ENCODE data around the gene PTPN1. TPM values are rescaled to one million over a fixed set of nuclear protein-coding genes. Genes with fewer than 3 reads are reported as not detected.

PTPN1 gene
- total RNA-seq, 1 donor from 2014 or later = 101 TPM

- no peak overlapping the region for H3K4me3 ChIP-seq
Observed at GRCh38 chr20:50519036-50519762, 9.0 kb downstream of the PTPN1 start.

GRCh38 chr20:50520222-50520880, 10.2 kb downstream of the PTPN1 start:
- peaks cover 5% of the 10 kb centered on the region for H3K36me3 ChIP-seq
- no peak overlapping the region for H3K27ac ChIP-seq
- DNase-seq = no peak
- TF ChIP-seq CTCF (IDR thresholded peaks at IDR 0.05) = no peak
- H3K4me1 ChIP-seq = peaks cover 77% of the 10 kb centered on the region
- no peak overlapping the region for H3K4me3 ChIP-seq
- H3K9me3 ChIP-seq = no peaks in the 10 kb centered on the region
- intact Hi-C loops (cut with DNase I) = loop anchor here (10.0 kb wide), 1 partner anchor 54 kb away; no protein-coding TSS in a partner anchor
- ATAC-seq = no peak
- H3K27me3 ChIP-seq = no peaks in the 10 kb centered on the region

More at GRCh38 chr20:50519036-50519762, 9.0 kb downstream of the PTPN1 start:
- H3K27me3 ChIP-seq = no peaks in the 10 kb centered on the region
- peak; percentile 52 for ATAC-seq
- no peak for TF ChIP-seq CTCF (IDR thresholded peaks at IDR 0.05)
- no peaks in the 10 kb centered on the region for H3K36me3 ChIP-seq
- intact Hi-C loops (cut with DNase I) = no loop called here
- DNase-seq = no peak
- peak overlapping the region; percentile 55 for H3K27ac ChIP-seq
- H3K4me1 ChIP-seq = peaks cover 76% of the 10 kb centered on the region
- no peaks in the 10 kb centered on the region for H3K9me3 ChIP-seq

- no peak overlapping the region for H3K27ac ChIP-seq
- DNase-seq (no peak), ATAC-seq (peak; percentile 64)
- peaks cover 77% of the 10 kb centered on the region for H3K4me1 ChIP-seq
- intact Hi-C loops (cut with DNase I) = loop anchor here (10.0 kb wide), 1 partner anchor 53 kb away; no protein-coding TSS in a partner anchor
- H3K27me3 ChIP-seq = no peaks in the 10 kb centered on the region
- H3K4me3 ChIP-seq = no peak overlapping the region
- peaks cover 6% of the 10 kb centered on the region for H3K36me3 ChIP-seq
- H3K9me3 ChIP-seq = no peaks in the 10 kb centered on the region
- no peak for TF ChIP-seq CTCF (IDR thresholded peaks at IDR 0.05)
Observed at GRCh38 chr20:50521221-50522052, 11.3 kb downstream of the PTPN1 start.

- ATAC-seq (peak; percentile 39), DNase-seq (no peak)
- H3K27ac ChIP-seq = no peak overlapping the region
- H3K4me1 ChIP-seq = peaks cover 78% of the 10 kb centered on the region
- no peak overlapping the region for H3K4me3 ChIP-seq
- H3K9me3 ChIP-seq = no peaks in the 10 kb centered on the region
- peaks cover 6% of the 10 kb centered on the region for H3K36me3 ChIP-seq
- no peaks in the 10 kb centered on the region for H3K27me3 ChIP-seq
- TF ChIP-seq CTCF (IDR thresholded peaks at IDR 0.05) = no peak
- intact Hi-C loops (cut with DNase I) = loop anchor here (10.0 kb wide), 1 partner anchor 53 kb away; no protein-coding TSS in a partner anchor
Observed at GRCh38 chr20:50522053-50522674, 12.0 kb downstream of the PTPN1 start.

GRCh38 chr20:50523552-50524167, 13.5 kb downstream of the PTPN1 start:
- Histone ChIP-seq H3K27me3 (no peaks in the 10 kb centered on the region), H3K4me1 (peaks cover 75% of the 10 kb centered on the region), H3K36me3 (peaks cover 6% of the 10 kb centered on the region), H3K4me3 (no peak overlapping the region), H3K9me3 (no peaks in the 10 kb centered on the region), H3K27ac (no peak overlapping the region)
- no peak for TF ChIP-seq CTCF (IDR thresholded peaks at IDR 0.05)
- DNase-seq (no peak), ATAC-seq (no peak)
- intact Hi-C loops (cut with DNase I) = loop anchor here (10.0 kb wide), 1 partner anchor 51 kb away; no protein-coding TSS in a partner anchor

Measured in upper lobe of right lung (tissue), 1 donor.